Pons (tissue), 1 donor: ENCODE data around the gene CDC14B.
"Not testable (repeated sequence)": the region's sequence is repeated elsewhere in the genome, so short reads cannot be mapped to it uniquely, and the experiment has no call there.

Experiments used
- DNase-seq: peaks from one replicate; pipeline ENCODE4 v3.0.0-alpha.2; 2016; ENCODE audit warnings: low spot score

CDC14B gene

DNA sequence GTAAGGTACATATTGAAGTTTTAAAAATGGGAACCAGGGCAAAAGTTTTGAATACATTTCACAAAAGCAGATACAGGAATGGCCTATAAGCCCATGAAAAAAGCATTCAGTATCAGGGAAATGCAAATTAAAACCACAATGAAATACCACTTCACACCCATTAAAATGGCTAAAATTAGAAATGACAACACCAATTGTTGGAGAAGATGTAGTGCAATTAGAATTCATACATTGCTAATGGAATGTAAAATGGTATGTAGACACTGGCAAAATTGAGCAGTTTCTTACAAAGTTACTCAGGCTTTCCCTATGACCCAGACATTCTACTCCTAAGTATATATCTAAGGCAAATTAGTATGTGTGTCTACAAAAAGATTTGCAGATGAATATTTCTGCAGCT, 34.2 kb downstream of the CDC14B start:
- no peak for DNase-seq

- DNase-seq: not testable (repeated sequence)
Observed at GRCh38 chr9:96582199-96582598, 37.4 kb downstream of the CDC14B start.

- DNase-seq: no peak
Observed at GRCh38 chr9:96581786-96582185, 37.9 kb downstream of the CDC14B start.

- DNase-seq: no peak
Observed at GRCh38 chr9:96581301-96581700, 38.3 kb downstream of the CDC14B start.

GRCh38 chr9:96574931-96575351, 44.7 kb downstream of the CDC14B start:
- DNase-seq: no peak

GRCh38 chr9:96574455-96574854, 45.2 kb downstream of the CDC14B start:
- no peak for DNase-seq

- peak; percentile 59 for DNase-seq
Observed at GRCh38 chr9:96567203-96567700, 52.4 kb downstream of the CDC14B start.

DNA sequence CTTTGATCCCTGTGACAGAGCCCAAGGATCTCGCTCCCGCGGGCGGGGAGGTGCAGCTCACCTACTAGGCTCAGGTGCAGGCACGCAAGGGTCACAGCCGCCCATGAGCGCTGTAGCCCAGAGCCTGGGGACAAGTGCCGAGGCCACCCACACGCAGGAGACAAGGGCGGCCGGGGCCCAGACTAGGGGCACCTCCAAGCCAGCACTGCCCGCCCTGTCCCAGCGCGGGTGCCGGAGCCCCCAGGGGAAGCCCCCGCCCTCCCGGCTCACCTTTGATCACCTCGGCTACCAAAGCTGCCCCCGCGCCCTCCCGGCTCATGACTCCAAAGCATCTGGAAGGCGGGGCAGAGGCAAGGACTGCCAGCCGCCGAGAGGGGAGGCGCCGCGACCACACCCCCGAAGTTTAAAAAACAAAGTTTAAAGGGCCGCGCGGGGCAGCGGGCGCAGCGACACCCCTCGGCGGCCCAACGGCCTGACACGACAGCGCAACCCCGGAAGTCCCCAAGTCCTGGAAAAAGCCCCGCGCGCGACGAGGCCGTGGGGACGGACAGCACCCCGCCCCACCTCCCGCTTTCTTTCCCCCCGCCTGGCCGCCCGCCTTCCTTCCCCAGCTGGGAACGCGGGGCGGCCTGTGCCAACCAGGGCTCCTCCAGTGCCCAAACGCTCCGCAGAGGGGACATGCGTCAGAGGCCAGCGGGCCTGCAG, 53.0 kb downstream of the CDC14B start:
- peak; percentile 82 for DNase-seq

GRCh38 chr9:96565671-96566497, 53.8 kb downstream of the CDC14B start:
- peak; percentile 53 for DNase-seq

DNA sequence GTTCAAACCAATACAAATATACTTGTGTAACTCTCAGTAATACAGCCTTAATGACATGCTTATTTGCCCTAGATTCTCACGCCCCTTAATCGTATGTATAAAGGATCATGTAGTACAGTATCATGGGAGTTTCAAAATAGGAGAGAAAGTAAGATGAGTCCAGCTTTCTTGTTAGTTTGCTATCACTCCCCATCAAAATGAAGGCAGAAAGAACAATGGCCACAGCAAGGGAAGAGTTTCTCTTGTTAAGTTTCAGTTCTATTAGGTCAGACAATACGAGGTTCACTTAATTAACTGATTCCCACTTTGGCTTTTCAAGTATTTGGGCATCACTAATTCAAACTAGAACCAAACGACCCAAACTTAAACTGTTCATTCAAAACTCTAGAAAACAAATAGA, 55.4 kb downstream of the CDC14B start:
- peak; percentile 75 for DNase-seq

- peak; percentile 40 for DNase-seq
Observed at GRCh38 chr9:96559339-96559943, 60.2 kb downstream of the CDC14B start.

DNA sequence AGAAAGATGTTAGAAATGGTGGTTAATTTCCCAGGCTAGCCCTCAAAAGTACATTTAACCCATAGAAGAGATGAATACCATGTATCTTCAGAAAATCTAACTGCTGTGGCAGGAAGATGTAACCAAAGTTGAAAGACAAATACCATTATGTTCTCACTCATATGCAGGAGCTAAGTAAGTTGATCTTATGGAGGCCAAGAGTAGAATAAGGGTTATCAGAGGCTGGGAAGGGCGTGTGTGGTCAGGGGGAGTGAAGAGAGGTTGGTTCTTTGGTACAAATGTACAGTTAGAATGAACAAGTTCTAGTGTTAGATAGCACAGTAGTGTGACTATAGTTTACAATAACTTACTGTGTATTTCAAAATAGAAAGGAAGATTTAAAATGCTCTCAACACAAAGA, 61.7 kb downstream of the CDC14B start:
- peak; percentile 51 for DNase-seq

DNA sequence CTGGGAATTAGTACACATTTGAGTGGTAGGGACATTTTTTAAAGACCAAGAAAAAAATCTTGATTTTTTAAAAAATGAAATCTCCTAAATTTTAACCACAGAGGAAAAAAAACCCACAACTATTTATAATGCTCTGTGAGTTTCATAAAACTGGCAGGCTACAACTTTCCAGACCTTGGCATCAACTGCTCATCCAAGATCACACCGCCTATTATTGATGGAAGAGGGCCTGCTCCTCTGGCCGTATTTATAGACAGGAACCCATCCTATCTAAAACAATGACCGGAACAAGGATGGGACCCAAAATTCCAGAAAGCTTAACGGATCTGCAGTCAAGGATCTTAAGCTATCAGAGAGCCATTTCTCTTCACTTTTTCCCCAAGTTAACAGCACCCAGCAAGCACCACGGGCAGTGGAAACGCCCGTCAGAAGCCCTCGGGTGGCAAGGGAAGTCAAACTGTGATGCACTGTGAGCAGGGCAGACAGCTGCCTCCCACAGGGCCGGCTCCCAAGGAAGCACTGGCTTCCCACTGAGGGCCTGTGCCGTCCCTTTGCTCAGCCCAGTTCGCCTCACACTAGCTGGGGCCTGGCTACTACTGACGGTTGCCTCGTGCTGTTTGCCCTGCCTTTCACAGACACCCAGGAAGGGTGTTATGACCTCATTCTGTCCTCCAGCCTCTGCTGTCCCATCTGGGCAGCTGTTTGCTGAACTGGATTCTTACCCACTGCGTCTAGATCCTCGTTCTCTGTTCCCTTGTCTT, 62.8 kb downstream of the CDC14B start:
- peak; percentile 75 for DNase-seq

GRCh38 chr9:96555567-96556386, 63.9 kb downstream of the CDC14B start:
- peak; percentile 71 for DNase-seq

DNA sequence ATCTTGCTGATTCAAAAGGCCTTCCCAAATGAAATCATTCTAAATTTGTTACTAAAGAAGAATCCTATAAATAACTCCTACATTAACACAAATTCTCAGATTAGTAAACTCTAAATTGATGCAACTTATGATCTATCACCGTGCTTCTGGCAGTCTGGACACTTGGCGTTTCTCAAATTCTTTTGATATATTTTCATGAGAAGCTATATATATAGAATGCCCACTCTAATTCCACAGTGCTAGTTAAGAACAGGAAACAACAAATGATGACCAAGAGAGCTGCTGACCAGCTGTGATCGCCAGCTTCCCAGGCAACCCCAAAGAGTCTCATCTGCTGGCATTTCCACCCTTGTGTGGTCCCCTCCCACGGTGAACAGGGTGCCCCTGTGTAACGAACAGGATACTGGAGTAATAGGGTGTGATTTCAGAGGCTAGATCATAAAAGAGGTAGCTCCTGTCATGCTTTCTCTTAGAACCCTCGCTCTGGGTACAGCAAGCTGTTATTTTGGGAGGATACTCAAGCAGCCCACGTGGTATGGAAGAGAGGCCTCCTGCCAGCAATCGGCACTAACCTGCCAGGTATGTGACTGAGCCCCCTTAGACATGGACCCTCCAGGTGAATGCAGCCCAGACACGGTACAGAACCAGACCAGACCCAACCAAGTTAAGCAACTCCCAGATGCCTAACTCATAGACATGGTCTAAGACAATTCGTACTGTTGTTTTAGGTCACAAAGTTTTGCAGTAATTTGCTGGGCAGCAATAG, 64.7 kb downstream of the CDC14B start:
- no peak for DNase-seq

DNA sequence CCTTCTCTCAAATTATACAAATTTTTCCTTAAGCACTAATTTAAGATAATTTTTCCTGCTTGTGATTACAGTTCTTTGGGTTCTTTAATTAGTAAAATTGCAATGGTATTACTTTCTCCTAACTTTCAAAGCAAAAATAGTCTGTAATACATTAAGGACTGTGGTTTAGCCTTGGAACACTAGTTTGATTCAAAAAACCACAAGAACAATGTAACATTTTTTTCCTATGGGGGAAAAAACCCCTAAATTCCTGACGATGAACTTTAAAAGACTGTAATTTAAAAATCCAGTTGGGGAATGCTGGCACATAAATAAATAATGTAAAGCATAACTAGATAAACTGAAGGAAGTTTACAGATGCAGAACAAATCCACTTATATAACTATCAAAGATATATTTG, 65.3 kb downstream of the CDC14B start:
- no peak for DNase-seq

- no peak for DNase-seq
Observed at GRCh38 chr9:96553070-96553469, 66.6 kb downstream of the CDC14B start.

GRCh38 chr9:96551403-96551802, 68.2 kb downstream of the CDC14B start:
- no peak for DNase-seq

DNA sequence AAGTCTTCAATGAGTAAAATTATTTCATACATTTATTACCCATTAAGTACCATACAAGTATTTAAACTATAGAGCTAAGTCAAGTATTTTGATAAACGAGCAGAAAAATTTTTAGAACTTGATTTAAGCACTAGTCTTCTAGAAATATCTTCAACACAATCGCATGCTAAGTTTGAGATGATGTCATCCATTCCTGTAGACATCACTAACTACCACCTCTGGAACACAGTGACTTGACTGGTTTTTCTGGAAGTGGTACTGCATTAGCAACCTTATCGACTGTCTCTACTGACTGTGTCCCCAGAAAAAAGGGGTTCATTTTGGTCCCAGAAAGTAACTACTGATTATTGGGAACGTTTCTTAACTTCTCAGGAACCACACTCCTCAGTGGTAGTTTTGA, 69.0 kb downstream of the CDC14B start:
- DNase-seq: no peak

- not testable (repeated sequence) for DNase-seq
Observed at GRCh38 chr9:96543131-96543530, 76.5 kb downstream of the CDC14B start.
